Lung (tissue), 12 donors: ENCODE data around the gene TFF3. TPM values are rescaled to one million over a fixed set of nuclear protein-coding genes. Genes with fewer than 3 reads are reported as not detected.

Experiments used
- ATAC-seq: fragments of 200-7000 bp; cut with Tn5 transposase; one replicate; pipeline ENCODE4 v1.9.1; 2020; ENCODE audit warnings: moderate number of reproducible peaks; ENCODE audit not compliant: insufficient read depth, low FRiP score
- DNase-seq, 3 donors: peaks; one replicate each; pipeline ENCODE4 v3.0.0-alpha.2; 2013 to 2017
- H3K27ac ChIP-seq, 2 donors: one replicate each; pipeline ENCODE4 v1.5.1; 2013; ENCODE audit warnings: mild to moderate bottlenecking in 2 of 2, moderate library complexity in 2 of 2, control low read depth in 1 of 2, inconsistent platforms in 1 of 2, low read depth in 1 of 2, low read length in 1 of 2
- H3K27me3 ChIP-seq, 3 donors: one replicate each; pipeline ENCODE4 v1.5.1; 2013; ENCODE audit warnings: low read length in 2 of 3; ENCODE audit not compliant: control insufficient read depth in 3 of 3, insufficient read depth in 3 of 3
- H3K36me3 ChIP-seq, 4 donors: one replicate each; pipeline ENCODE4 v1.5.1; 2013; ENCODE audit warnings: low read length in 4 of 4, mild to moderate bottlenecking in 1 of 4, moderate library complexity in 1 of 4; ENCODE audit not compliant: control insufficient read depth in 4 of 4, insufficient read depth in 4 of 4
- H3K4me1 ChIP-seq, 5 donors: one replicate each; pipeline ENCODE4 v1.5.1; 2013; ENCODE audit warnings: low read length in 5 of 5, mild to moderate bottlenecking in 2 of 5, moderate library complexity in 1 of 5; ENCODE audit not compliant: control insufficient read depth in 5 of 5, insufficient read depth in 5 of 5
- H3K4me3 ChIP-seq: one replicate; pipeline ENCODE4 v1.5.1; 2013; ENCODE audit warnings: mild to moderate bottlenecking, control low read depth, moderate library complexity
- H3K9ac ChIP-seq, 2 donors: one replicate each; pipeline ENCODE4 v1.5.1; 2013; ENCODE audit warnings: low read length in 2 of 2, control low read depth in 1 of 2; ENCODE audit not compliant: insufficient read depth in 1 of 2
- H3K9me3 ChIP-seq, 4 donors: one replicate each; pipeline ENCODE4 v1.5.1; 2013; ENCODE audit warnings: low read length in 3 of 4, mild to moderate bottlenecking in 1 of 4, moderate library complexity in 1 of 4; ENCODE audit not compliant: control insufficient read depth in 4 of 4, insufficient read depth in 3 of 4
- CTCF ChIP-seq: IDR thresholded peaks from 2 replicates; pipeline ENCODE4 v1.5.1; 2012; ENCODE audit warnings: mild to moderate bottlenecking; ENCODE audit errors: control extremely low read depth, extremely low read depth
- WGBS, 2 donors: extraction: QIAGEN DNeasy Blood & Tissue Kit; methylation state at CpG; one replicate each; pipeline ENCODE4 v1.1.7; 2013; 5-methylcytosine and 5-hydroxymethylcytosine counted together
- polyA plus RNA-seq, 2 donors: library from polyadenylated mRNA; stranded (reverse); fragments of 200-250 nt; gene quantifications; one replicate each; pipeline ENCODE4 v1.2.1, GENCODE V29; 2013
- total RNA-seq, 2 donors: library from RNA; depleted of rRNA in 1 of 2; stranded (reverse); fragments of >200 nt in 1 of 2; gene quantifications; one replicate each; pipeline ENCODE4 v1.2.1, GENCODE V29; 2014 to 2021
- donor health status: control.
- donor health status: control.
- donor health status: Bipolar disorder and iron deficiency.
- donor health status: healthy.
- donor health status: DM: yes; HTN: yes; CAD: no.

The TFF3 gene
- total and polyA plus RNA-seq, 4 donors: 23.9 to 54.0 (median 34.3) TPM

GRCh38 chr21:42279341-42279871 is 35.8 kb downstream of the TFF3 start:
- Histone ChIP-seq H3K4me1 (peaks cover 0 to 3% (median 0%) of the 10 kb centered on the region in 5 donors), H3K9me3 (no peaks in the 10 kb centered on the region), H3K27me3 (no peaks in the 10 kb centered on the region), H3K4me3 (no peak overlapping the region), H3K36me3 (peaks cover 0 to 44% (median 0%) of the 10 kb centered on the region in 4 donors), H3K27ac (no peak overlapping the region), H3K9ac (no peak overlapping the region)
- TF ChIP-seq CTCF: no peak
- DNase-seq (no peak), ATAC-seq (no peak)
- WGBS, 2 donors: 90 to 92% methylated on average over 20 of the region's 20 CpGs

- Histone ChIP-seq H3K27me3 (no peaks in the 10 kb centered on the region), H3K4me1 (peaks cover 0 to 3% (median 0%) of the 10 kb centered on the region in 5 donors), H3K36me3 (peaks cover 0 to 44% (median 3%) of the 10 kb centered on the region in 4 donors), H3K9me3 (no peaks in the 10 kb centered on the region), H3K4me3 (no peak overlapping the region), H3K27ac (no peak overlapping the region), H3K9ac (no peak overlapping the region)
- WGBS, 2 donors: 92 to 94% methylated on average over 18 to 19 of the region's 19 CpGs
- no peak for ATAC-seq
- no peak for TF ChIP-seq CTCF
- DNase-seq: no peak
Observed at GRCh38 chr21:42278451-42279149, 36.6 kb downstream of the TFF3 start.

DNA sequence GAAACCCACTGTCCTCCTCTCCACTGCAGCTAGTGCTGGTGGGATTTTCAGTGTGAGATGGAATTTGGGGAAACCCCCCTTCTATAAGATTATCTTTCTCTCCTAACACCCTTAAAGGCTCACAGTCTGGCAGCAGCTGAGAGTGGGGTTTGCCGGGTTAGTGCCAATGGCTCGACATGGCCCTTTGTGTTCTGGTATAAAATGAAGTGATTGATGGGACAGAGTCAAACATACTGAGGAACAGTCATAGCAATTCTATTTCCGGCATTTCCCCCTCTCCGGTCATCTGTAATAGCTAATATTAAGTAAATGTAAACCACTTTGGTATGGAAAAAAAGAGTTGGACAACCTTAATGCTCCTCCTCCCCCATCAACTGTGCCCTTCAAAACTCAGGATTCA is 37.6 kb downstream of the TFF3 start:
- no peak for TF ChIP-seq CTCF
- H3K9me3 ChIP-seq: no peaks in the 10 kb centered on the region
- WGBS, 2 donors: 71 to 86% methylated on average over 4 of the region's 4 CpGs
- peaks cover 0 to 47% (median 3%) of the 10 kb centered on the region in 4 donors for H3K36me3 ChIP-seq
- no peak overlapping the region for H3K27ac ChIP-seq
- ATAC-seq (no peak), DNase-seq (no peak)
- no peaks in the 10 kb centered on the region for H3K27me3 ChIP-seq
- H3K9ac ChIP-seq: no peak overlapping the region
- no peak overlapping the region for H3K4me3 ChIP-seq
- peaks cover 0 to 3% (median 0%) of the 10 kb centered on the region in 5 donors for H3K4me1 ChIP-seq
